HepG2 (cell line): ENCODE data around the gene GDF9. TPM values are rescaled to one million over a fixed set of nuclear protein-coding genes. Genes with fewer than 3 reads are reported as not detected.

Source experiments
- ELF1 ChIP-seq: sonication (generic); formaldehyde crosslinking; IDR thresholded peaks from 2 replicates; pipeline ENCODE4 v1.4.0; 2020; ENCODE audit warnings: missing genetic modification reagents
- FUBP1 ChIP-seq: sonication (generic); formaldehyde crosslinking; IDR thresholded peaks from 2 replicates; pipeline ENCODE4 v1.5.1; 2020; ENCODE audit warnings: missing genetic modification reagents, mild to moderate bottlenecking, borderline replicate concordance
- GABPA ChIP-seq, 2 experiments: IDR thresholded peaks; 2 replicates each; pipeline ENCODE4 v1.6.1; 2011 to 2016; ENCODE audit warnings: low read depth in 2 of 2, low read length in 1 of 2, missing biosample characterization in 1 of 2, missing genetic modification characterization in 1 of 2
- GATAD2A ChIP-seq: IDR thresholded peaks from 2 replicates; pipeline ENCODE4 v1.6.1; 2016
- GFI1 ChIP-seq: sonication (generic); formaldehyde crosslinking; IDR thresholded peaks from 2 replicates; pipeline ENCODE4 v1.5.0; 2020; ENCODE audit warnings: missing genetic modification reagents, mild to moderate bottlenecking, borderline replicate concordance
- HNRNPL ChIP-seq: fragments of 200-400 bp; formaldehyde crosslinking; IDR thresholded peaks from 2 replicates; pipeline ENCODE4 v1.6.1; 2017; ENCODE audit warnings: mild to moderate bottlenecking, low read depth, low read length
- KLF6 ChIP-seq: IDR thresholded peaks from 2 replicates; pipeline ENCODE4 v1.8.0; 2016; ENCODE audit warnings: missing biosample characterization, missing genetic modification reagents
- MEIS1 ChIP-seq: sonication (generic); formaldehyde crosslinking; IDR thresholded peaks from 2 replicates; pipeline ENCODE4 v1.9.0; 2021; ENCODE audit warnings: mild to moderate bottlenecking, missing genetic modification reagents, moderate library complexity, borderline replicate concordance
- NFKB2 ChIP-seq: sonication (generic); formaldehyde crosslinking; IDR thresholded peaks from 2 replicates; pipeline ENCODE4 v1.4.0; 2020; ENCODE audit warnings: missing genetic modification reagents, borderline replicate concordance
- NPAS2 ChIP-seq: sonication (generic); formaldehyde crosslinking; IDR thresholded peaks from 2 replicates; pipeline ENCODE4 v1.8.0; 2022; ENCODE audit warnings: mild to moderate bottlenecking, missing genetic modification reagents, borderline replicate concordance
- PHF20 ChIP-seq: sonication (generic); formaldehyde crosslinking; IDR thresholded peaks from 2 replicates; pipeline ENCODE4 v1.5.0; 2020; ENCODE audit warnings: mild to moderate bottlenecking, missing genetic modification reagents
- RAD51 ChIP-seq: fragments of 450-650 bp; IDR thresholded peaks from 2 replicates; pipeline ENCODE4 v1.6.1; 2016; ENCODE audit warnings: borderline replicate concordance
- RARG ChIP-seq: sonication (generic); formaldehyde crosslinking; IDR thresholded peaks from 2 replicates; pipeline ENCODE4 v1.4.0; 2020; ENCODE audit warnings: low read depth, mild to moderate bottlenecking, missing genetic modification reagents
- RFXAP ChIP-seq: sonication (generic); formaldehyde crosslinking; IDR thresholded peaks from 2 replicates; pipeline ENCODE4 v1.4.0; 2020; ENCODE audit warnings: missing genetic modification reagents, borderline replicate concordance
- SRF ChIP-seq: IDR thresholded peaks from 2 replicates; pipeline ENCODE4 v1.6.1; 2011; ENCODE audit warnings: mild to moderate bottlenecking, low read depth, low read length, moderate library complexity
- SYNCRIP ChIP-seq: fragments of 200-400 bp; formaldehyde crosslinking; IDR thresholded peaks from 2 replicates; pipeline ENCODE4 v1.6.1; 2018; ENCODE audit warnings: mild to moderate bottlenecking, low read depth, low read length; ENCODE audit not compliant: insufficient read depth
- ZNF224 ChIP-seq: sonication (generic); formaldehyde crosslinking; IDR thresholded peaks from 2 replicates; pipeline ENCODE4 v1.5.0; 2020; ENCODE audit warnings: mild to moderate bottlenecking, missing genetic modification reagents
- ZNF703 ChIP-seq: sonication (generic); formaldehyde crosslinking; IDR thresholded peaks from 2 replicates; pipeline ENCODE4 v1.5.1; 2020; ENCODE audit warnings: missing genetic modification reagents, mild to moderate bottlenecking, moderate library complexity, borderline replicate concordance
- polyA plus RNA-seq, 8 experiments: library from polyadenylated mRNA; depleted of rRNA in 3 of 8; stranded (reverse) in 7 of 8; unstranded in 1 of 8; fragments of >200 nt; fragmentation: Illumina TruSeq in 4 of 8; extraction: Trizol in 4 of 8; gene quantifications; 2 replicates each; pipeline versions ENCODE4 v1.2.1 to v1.2.3, GENCODE V29; 2011 to 2016; ENCODE audit warnings: low read depth in 4 of 8, missing spikeins in 1 of 8, mixed read lengths in 1 of 8; ENCODE audit not compliant: insufficient read depth in 1 of 8
- total RNA-seq, 5 experiments: library from RNA; depleted of rRNA; stranded (reverse); fragments of >200 nt; fragmentation: Illumina TruSeq; extraction: Trizol; gene quantifications; 2 replicates each; pipeline ENCODE4 v1.2.3, GENCODE V29; 2016; ENCODE audit warnings: low read depth in 1 of 5
- TF ChIP-seq, protein P1 (sequence below): sonication (generic); formaldehyde crosslinking; IDR thresholded peaks from 2 replicates; pipeline ENCODE4 v1.4.0; 2020; ENCODE audit warnings: mild to moderate bottlenecking, missing genetic modification reagents

GDF9 gene
- total and polyA plus RNA-seq, 2 of the 13 experiments (the other 11 are each of a cell fraction or from before 2014, with no cell fraction given), result 0.33 to 0.38 TPM

- TF ChIP-seq ELF1 (CRISPR knock-in tag) (no peak), KLF6 (CRISPR knock-in tag) (no peak), FUBP1 (CRISPR knock-in tag) (no peak), NPAS2 (CRISPR knock-in tag) (no peak), RAD51 (no peak), RARG (CRISPR knock-in tag) (no peak), ZNF703 (CRISPR knock-in tag) (no peak), RFXAP (CRISPR knock-in tag) (no peak), GABPA (IDR thresholded peaks at IDR 0.05; ENCODE audit: low read depth, low read length) (no peak), GABPA (CRISPR knock-in tag; IDR thresholded peaks at IDR 0.05; ENCODE audit: low read depth) (no peak), SYNCRIP (no peak), NFKB2 (CRISPR knock-in tag) (no peak), SRF (no peak), HNRNPL (no peak), GATAD2A (peak; percentile 64), GFI1 (CRISPR knock-in tag) (no peak), PHF20 (CRISPR knock-in tag) (no peak), ZNF224 (CRISPR knock-in tag) (0 out of 2 replicates have a peak, but pooled peaks have one; percentile 57), MEIS1 (CRISPR knock-in tag) (no peak; the same call in 1 of the 2 replicates)
- TF ChIP-seq, protein P1, sequence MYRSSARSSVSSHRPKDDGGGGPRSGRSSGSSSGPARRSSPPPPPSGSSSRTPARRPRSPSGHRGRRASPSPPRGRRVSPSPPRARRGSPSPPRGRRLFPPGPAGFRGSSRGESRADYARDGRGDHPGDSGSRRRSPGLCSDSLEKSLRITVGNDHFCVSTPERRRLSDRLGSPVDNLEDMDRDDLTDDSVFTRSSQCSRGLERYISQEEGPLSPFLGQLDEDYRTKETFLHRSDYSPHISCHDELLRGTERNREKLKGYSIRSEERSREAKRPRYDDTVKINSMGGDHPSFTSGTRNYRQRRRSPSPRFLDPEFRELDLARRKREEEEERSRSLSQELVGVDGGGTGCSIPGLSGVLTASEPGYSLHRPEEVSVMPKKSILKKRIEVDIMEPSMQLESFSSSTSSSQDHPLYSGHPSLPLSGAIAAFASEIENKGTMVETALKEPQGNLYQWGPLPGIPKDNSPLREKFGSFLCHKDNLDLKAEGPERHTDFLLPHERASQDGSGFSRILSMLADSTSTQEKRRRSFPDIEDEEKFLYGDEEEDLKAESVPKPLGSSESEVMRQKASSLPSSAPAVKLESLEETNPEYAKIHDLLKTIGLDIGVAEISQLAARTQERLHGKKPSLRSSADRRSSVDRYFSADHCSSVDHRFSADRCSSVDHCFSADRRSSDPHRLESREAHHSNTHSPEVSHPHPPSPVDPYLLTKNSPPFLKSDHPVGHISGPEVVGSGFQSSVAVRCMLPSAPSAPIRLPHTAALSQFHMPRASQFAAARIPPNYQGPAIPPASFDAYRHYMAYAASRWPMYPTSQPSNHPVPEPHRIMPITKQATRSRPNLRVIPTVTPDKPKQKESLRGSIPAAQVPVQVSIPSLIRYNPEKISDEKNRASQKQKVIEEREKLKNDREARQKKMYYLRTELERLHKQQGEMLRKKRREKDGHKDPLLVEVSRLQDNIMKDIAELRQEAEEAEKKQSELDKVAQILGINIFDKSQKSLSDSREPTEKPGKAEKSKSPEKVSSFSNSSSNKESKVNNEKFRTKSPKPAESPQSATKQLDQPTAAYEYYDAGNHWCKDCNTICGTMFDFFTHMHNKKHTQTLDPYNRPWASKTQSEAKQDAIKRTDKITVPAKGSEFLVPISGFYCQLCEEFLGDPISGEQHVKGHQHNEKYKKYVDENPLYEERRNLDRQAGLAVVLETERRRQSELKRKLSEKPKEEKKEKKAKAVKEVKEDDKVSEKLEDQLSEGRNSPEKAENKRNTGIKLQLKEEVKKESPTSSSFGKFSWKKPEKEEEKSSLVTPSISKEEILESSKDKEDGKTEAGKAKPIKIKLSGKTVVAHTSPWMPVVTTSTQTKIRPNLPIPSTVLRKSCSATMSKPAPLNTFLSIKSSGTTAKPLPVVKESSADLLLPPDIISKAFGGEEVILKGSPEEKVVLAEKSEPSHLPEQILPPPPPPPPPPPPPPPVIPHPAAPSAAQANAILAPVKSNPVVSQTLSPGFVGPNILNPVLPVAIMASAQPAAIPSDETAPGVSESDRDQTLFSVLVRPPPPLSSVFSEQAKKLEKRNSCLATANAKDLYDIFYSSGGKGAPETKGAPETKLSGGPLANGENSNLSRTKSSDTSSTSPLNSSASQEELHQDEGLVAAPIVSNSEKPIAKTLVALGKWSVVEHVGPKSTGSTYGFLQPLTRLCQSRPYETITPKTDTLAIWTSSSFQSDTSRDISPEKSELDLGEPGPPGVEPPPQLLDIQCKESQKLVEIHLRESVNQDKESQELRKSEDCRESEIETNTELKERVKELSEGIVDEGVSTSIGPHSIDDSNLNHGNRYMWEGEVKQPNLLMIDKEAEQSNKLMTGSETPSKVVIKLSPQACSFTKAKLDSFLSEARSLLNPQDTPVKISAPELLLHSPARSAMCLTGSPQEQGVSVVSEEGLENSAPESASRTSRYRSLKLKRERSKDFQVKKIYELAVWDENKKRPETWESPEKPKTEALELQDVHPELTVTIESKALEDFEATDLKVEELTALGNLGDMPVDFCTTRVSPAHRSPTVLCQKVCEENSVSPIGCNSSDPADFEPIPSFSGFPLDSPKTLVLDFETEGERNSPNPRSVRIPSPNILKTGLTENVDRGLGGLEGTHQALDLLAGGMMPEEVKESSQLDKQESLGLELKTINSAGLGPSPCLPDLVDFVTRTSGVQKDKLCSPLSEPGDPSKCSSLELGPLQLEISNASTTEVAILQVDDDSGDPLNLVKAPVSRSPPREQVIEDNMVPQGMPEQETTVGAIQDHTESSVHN (CRISPR knock-in tag), result no peak
Measured at GRCh38 chr5:132820162-132820754, 46.0 kb downstream of the GDF9 start (continued).
